Measurements from ENCODE around the gene CEP126. TPM values are rescaled to one million over a fixed set of nuclear protein-coding genes. Genes with fewer than 3 reads are reported as not detected.
"Not testable (repeated sequence)": the region's sequence is repeated elsewhere in the genome, so short reads cannot be mapped to it uniquely, and the experiment has no call there.

The CEP126 gene
- total and polyA plus RNA-seq, 2 of the 13 experiments (the other 11 are each of a cell fraction or from before 2014, with no cell fraction given), result 1.4 to 1.7 TPM

GRCh38 chr11:101994052-101994469, 79.3 kb downstream of the CEP126 start (continued):
- TF ChIP-seq TFDP2 (CRISPR knock-in tag; IDR thresholded peaks at IDR 0.05), result 0 out of 2 replicates have a peak, but pooled peaks have one; percentile 5
- TF ChIP-seq SOX6 (IDR thresholded peaks at IDR 0.05), result not testable (repeated sequence)
- TF ChIP-seq SOX6 (CRISPR knock-in tag; IDR thresholded peaks at IDR 0.05), result peak; percentile 95
- TF ChIP-seq ZNF331 (CRISPR knock-in tag; IDR thresholded peaks at IDR 0.05), result peak; percentile 78
- peak; percentile 98 for TF ChIP-seq TCF7 (IDR thresholded peaks at IDR 0.05; ENCODE audit: low read depth)
- peak; percentile 90 for TF ChIP-seq ATF2 (CRISPR knock-in tag; IDR thresholded peaks at IDR 0.05)
- peak; percentile 90 for TF ChIP-seq CEBPG (CRISPR knock-in tag; IDR thresholded peaks at IDR 0.05)
- TF ChIP-seq EP300 (IDR thresholded peaks at IDR 0.05; ENCODE audit: low read depth in 2 of 2, low read length in 2 of 2), result peak; percentile 44 to 96; a peak in 2 of 4 replicates
- TF ChIP-seq EP300 (CRISPR knock-in tag; IDR thresholded peaks at IDR 0.05; ENCODE audit: borderline replicate concordance), result peak; percentile 90
- peak; percentile 75; the same call in 1 of the 2 replicates for TF ChIP-seq ZNF3 (CRISPR knock-in tag; IDR thresholded peaks at IDR 0.05)
- TF ChIP-seq ZNF652 (CRISPR knock-in tag; IDR thresholded peaks at IDR 0.05; ENCODE audit: borderline replicate concordance, low read depth), result peak; percentile 40; the same call in 1 of the 2 replicates
- TF ChIP-seq GATAD2A (CRISPR knock-in tag; IDR thresholded peaks at IDR 0.05), result peak; percentile 98
- TF ChIP-seq RCOR2 (CRISPR knock-in tag; IDR thresholded peaks at IDR 0.05), result peak; percentile 94
- 0 out of 2 replicates have a peak, but pooled peaks have one; percentile 42 for TF ChIP-seq ZNF746 (CRISPR knock-in tag; IDR thresholded peaks at IDR 0.05)
- TF ChIP-seq HMGXB4 (CRISPR knock-in tag; IDR thresholded peaks at IDR 0.05; ENCODE audit: borderline replicate concordance in 1 of 2, low read depth in 1 of 2), result peak in 1 of 2 experiments; percentile 47; a peak in 1 of 4 replicates
- TF ChIP-seq PPARG (CRISPR knock-in tag; conservative IDR thresholded peaks at IDR 0.05), result peak; percentile 72
- peak; percentile 97 for TF ChIP-seq FOXP4 (CRISPR knock-in tag; IDR thresholded peaks at IDR 0.05)
- TF ChIP-seq ARNT2 (CRISPR knock-in tag; IDR thresholded peaks at IDR 0.05; ENCODE audit: low read depth), result peak; percentile 52; the same call in 1 of the 2 replicates
- peak; percentile 52; the same call in 1 of the 2 replicates for TF ChIP-seq ZNF703 (CRISPR knock-in tag; IDR thresholded peaks at IDR 0.05; ENCODE audit: borderline replicate concordance)
- TF ChIP-seq ZNF614 (CRISPR knock-in tag; IDR thresholded peaks at IDR 0.05; ENCODE audit: borderline replicate concordance), result peak; percentile 77; the same call in 1 of the 2 replicates
- TF ChIP-seq RAD21 (CRISPR knock-in tag; IDR thresholded peaks at IDR 0.05), result 0 out of 2 replicates have a peak, but pooled peaks have one; percentile 27
- TF ChIP-seq SNAPC2 (CRISPR knock-in tag; IDR thresholded peaks at IDR 0.05), result peak; percentile 71; the same call in 1 of the 2 replicates
- peak; percentile 82; the same call in 1 of the 2 replicates for TF ChIP-seq ZNF431 (CRISPR knock-in tag; IDR thresholded peaks at IDR 0.05; ENCODE audit: borderline replicate concordance, low read depth)

Measured in HepG2 (cell line).